ENCODE measurements around the gene OPCML.

Gene OPCML

GRCh38 chr11:133004369-133004768, 527.9 kb downstream of the OPCML start:
- Histone ChIP-seq H3K27me3 (ENCODE audit: insufficient read depth, poor library complexity, severe bottlenecking) (no peaks in the 10 kb centered on the region), H3K4me3 (replicated peaks; ENCODE audit: insufficient read depth, low read length) (no peak overlapping the region), H3K27ac (replicated peaks) (no peak overlapping the region)
- no peak for TF ChIP-seq REST (IDR thresholded peaks at IDR 0.05; ENCODE audit: insufficient replicate concordance, low read depth)
- TF ChIP-seq GABPA (IDR thresholded peaks at IDR 0.05; ENCODE audit: low read depth) = no peak
- TF ChIP-seq SPI1 (IDR thresholded peaks at IDR 0.05; ENCODE audit: borderline replicate concordance, low read depth) = no peak
- TF ChIP-seq CTCF (IDR thresholded peaks at IDR 0.05; ENCODE audit: insufficient read depth, low read length) = no peak
- no peak for TF ChIP-seq POLR2AphosphoS5 (IDR thresholded peaks at IDR 0.05; ENCODE audit: low read depth)
- DNase-seq (ENCODE audit: low read depth in 1 of 2, low spot score in 1 of 2) = no peak

- no peak overlapping the region for H3K4me3 ChIP-seq (replicated peaks; ENCODE audit: insufficient read depth, low read length)
- no peak for DNase-seq (ENCODE audit: low read depth in 1 of 2, low spot score in 1 of 2)
Measured at GRCh38 chr11:132999516-132999915, 532.8 kb downstream of the OPCML start.

GRCh38 chr11:132999031-132999430, 533.3 kb downstream of the OPCML start:
- Histone ChIP-seq H3K27me3 (ENCODE audit: insufficient read depth, poor library complexity, severe bottlenecking) (peaks cover 5% of the 10 kb centered on the region), H3K4me3 (replicated peaks; ENCODE audit: insufficient read depth, low read length) (no peak overlapping the region), H3K27ac (replicated peaks) (no peak overlapping the region)
- TF ChIP-seq CTCF (IDR thresholded peaks at IDR 0.05; ENCODE audit: insufficient read depth, low read length) = no peak
- TF ChIP-seq REST (IDR thresholded peaks at IDR 0.05; ENCODE audit: insufficient replicate concordance, low read depth) = no peak
- TF ChIP-seq POLR2AphosphoS5 (IDR thresholded peaks at IDR 0.05; ENCODE audit: low read depth) = no peak
- no peak for TF ChIP-seq GABPA (IDR thresholded peaks at IDR 0.05; ENCODE audit: low read depth)
- no peak for TF ChIP-seq SPI1 (IDR thresholded peaks at IDR 0.05; ENCODE audit: borderline replicate concordance, low read depth)
- no peak for DNase-seq (ENCODE audit: low read depth in 1 of 2, low spot score in 1 of 2)

More at GRCh38 chr11:132999516-132999915, 532.8 kb downstream of the OPCML start:
- peaks cover 5% of the 10 kb centered on the region for H3K27me3 ChIP-seq (ENCODE audit: insufficient read depth, poor library complexity, severe bottlenecking)
- H3K27ac ChIP-seq (replicated peaks) = no peak overlapping the region
- TF ChIP-seq REST (IDR thresholded peaks at IDR 0.05; ENCODE audit: insufficient replicate concordance, low read depth) (no peak), CTCF (IDR thresholded peaks at IDR 0.05; ENCODE audit: insufficient read depth, low read length) (no peak), GABPA (IDR thresholded peaks at IDR 0.05; ENCODE audit: low read depth) (no peak), POLR2AphosphoS5 (IDR thresholded peaks at IDR 0.05; ENCODE audit: low read depth) (no peak), SPI1 (IDR thresholded peaks at IDR 0.05; ENCODE audit: borderline replicate concordance, low read depth) (no peak)

Measured in HL-60 (cell line).